Neural progenitor cell (in vitro differentiated cells): ENCODE data around the gene PNLIP. TPM values are rescaled to one million over a fixed set of nuclear protein-coding genes. Genes with fewer than 3 reads are reported as not detected.

ENCODE experiments used
- DNase-seq: peaks from one replicate; pipeline ENCODE4 v3.0.0-alpha.2; 2016; ENCODE audit warnings: low spot score
- H2AFZ ChIP-seq: fragments of 200-600 bp; sonication (generic); replicated peaks from 2 replicates; pipeline ENCODE4 v1.6.1; 2016; ENCODE audit warnings: antibody characterized with exemption
- H3F3A ChIP-seq: fragments of 200-600 bp; sonication (generic); 2 replicates; pipeline ENCODE4 v1.6.1; 2016; ENCODE audit warnings: antibody characterized with exemption, low read depth
- H3K27ac ChIP-seq: fragments of 200-600 bp; sonication (generic); 2 replicates; pipeline ENCODE4 v1.5.1; 2016; ENCODE audit warnings: mild to moderate bottlenecking
- H3K27me3 ChIP-seq: fragments of 200-600 bp; sonication (generic); 2 replicates; pipeline ENCODE4 v1.6.1; 2016; ENCODE audit warnings: mild to moderate bottlenecking, moderate library complexity
- H3K36me3 ChIP-seq: fragments of 200-600 bp; sonication (generic); 2 replicates; pipeline ENCODE4 v1.5.1; 2016
- H3K4me1 ChIP-seq: fragments of 200-600 bp; sonication (generic); 2 replicates; pipeline ENCODE4 v1.6.1; 2016; ENCODE audit warnings: mixed run types
- H3K4me2 ChIP-seq: fragments of 200-600 bp; sonication (generic); 2 replicates; pipeline ENCODE4 v1.6.1; 2016
- H3K4me3 ChIP-seq: fragments of 200-600 bp; sonication (generic); 2 replicates; pipeline ENCODE4 v1.5.1; 2016
- H3K79me2 ChIP-seq: fragments of 200-600 bp; sonication (generic); 2 replicates; pipeline ENCODE4 v1.6.1; 2016; ENCODE audit warnings: low read depth
- H3K9ac ChIP-seq: fragments of 200-600 bp; sonication (generic); 2 replicates; pipeline ENCODE4 v1.6.1; 2016
- H3K9me3 ChIP-seq: fragments of 200-600 bp; sonication (generic); 2 replicates; pipeline ENCODE4 v1.5.1; 2016; ENCODE audit warnings: low read depth
- H4K20me1 ChIP-seq: fragments of 200-600 bp; sonication (generic); 2 replicates; pipeline ENCODE4 v1.6.1; 2016; ENCODE audit warnings: low read depth
- H3K27ac Mint-ChIP-seq: 3 replicates; pipeline ENCODE4 v1.8.0; 2021; ENCODE audit warnings: mixed read lengths
- H3K27me3 Mint-ChIP-seq: 2 replicates; pipeline ENCODE4 v1.8.0; 2022; ENCODE audit warnings: low read depth, mild to moderate bottlenecking, inconsistent platforms, moderate library complexity, mixed read lengths; ENCODE audit not compliant: insufficient read depth
- H3K36me3 Mint-ChIP-seq: 3 replicates; pipeline ENCODE4 v1.8.0; 2021; ENCODE audit warnings: mixed read lengths
- H3K4me1 Mint-ChIP-seq: 3 replicates; pipeline ENCODE4 v1.8.0; 2021; ENCODE audit warnings: mixed read lengths
- H3K4me3 Mint-ChIP-seq: 3 replicates; pipeline ENCODE4 v1.8.0; 2021; ENCODE audit warnings: mild to moderate bottlenecking, moderate library complexity, mixed read lengths
- H3K9me3 Mint-ChIP-seq: 3 replicates; pipeline ENCODE4 v1.8.0; 2020; ENCODE audit warnings: mixed read lengths
- CTCF ChIP-seq: fragments of 200-600 bp; sonication (generic); IDR thresholded peaks from 2 replicates; pipeline ENCODE4 v1.5.1; 2017; ENCODE audit warnings: antibody characterized with exemption, mild to moderate bottlenecking
- EZH2 ChIP-seq: fragments of 200-600 bp; sonication (generic); IDR thresholded peaks from 2 replicates; pipeline ENCODE4 v1.6.1; 2017; ENCODE audit warnings: antibody characterized with exemption, mild to moderate bottlenecking, moderate library complexity
- EZH2phosphoT487 ChIP-seq: fragments of 200-600 bp; sonication (generic); IDR thresholded peaks from 2 replicates; pipeline ENCODE4 v1.6.1; 2017; ENCODE audit warnings: antibody characterized with exemption
- total RNA-seq: library from RNA; depleted of rRNA; stranded (reverse); fragments of >200 nt; gene quantifications from 2 replicates; pipeline ENCODE4 v1.2.3, GENCODE V29; 2015; ENCODE audit warnings: low replicate concordance

PNLIP gene
- total RNA-seq, 1 donor from 2014 or later: not detected

- H3K36me3 Mint-ChIP-seq: no peaks in the 10 kb centered on the region
- H3K27ac ChIP-seq: no peak within 1 kb of the TSS
- no peak within 1 kb of the TSS for H3K27ac Mint-ChIP-seq
- H3K9ac ChIP-seq: no peak within 1 kb of the TSS
- H3K4me3 ChIP-seq: no peak within 1 kb of the TSS
- no peaks in the 10 kb centered on the region for H3F3A ChIP-seq
- no peaks in the 10 kb centered on the region for H3K9me3 Mint-ChIP-seq
- H3K9me3 ChIP-seq: no peaks in the 10 kb centered on the region
- no peaks in the 10 kb centered on the region for H4K20me1 ChIP-seq
- H3K27me3 ChIP-seq: no peaks in the 10 kb centered on the region
- no peak within 1 kb of the TSS for H3K4me3 Mint-ChIP-seq
- DNase-seq: no peak
- TF ChIP-seq CTCF: no peak
- no peak for TF ChIP-seq EZH2phosphoT487
- no peak for TF ChIP-seq EZH2
- H3K79me2 ChIP-seq: no peaks in the 10 kb centered on the region
- no peak within 1 kb of the TSS for H3K4me2 ChIP-seq
- no peaks in the 10 kb centered on the region for H3K4me1 Mint-ChIP-seq
- H2AFZ ChIP-seq: no peak within 1 kb of the TSS
- H3K36me3 ChIP-seq: no peaks in the 10 kb centered on the region
- H3K4me1 ChIP-seq: no peaks in the 10 kb centered on the region
- peaks cover 4% of the 10 kb centered on the region for H3K27me3 Mint-ChIP-seq
Measured at GRCh38 chr10:116590590-116591444, 45.1 kb downstream of the PNLIP start, which contains the start of gene PNLIPRP1. Gene PNLIPRP1, plus strand, starts transcription at chr10:116590959. Its CDS starts 171 bp downstream, at chr10:116591130.

GRCh38 chr10:116593139-116593740, 47.5 kb downstream of the PNLIP start:
- Mint-ChIP-seq H3K27me3 (peaks cover 5% of the 10 kb centered on the region), H3K27ac (no peak overlapping the region)

GRCh38 chr10:116594525-116595035, 48.8 kb downstream of the PNLIP start:
- Histone ChIP-seq H3K9me3 (no peaks in the 10 kb centered on the region), H3K27me3 (no peaks in the 10 kb centered on the region), H3K4me1 (no peaks in the 10 kb centered on the region), H3K79me2 (no peaks in the 10 kb centered on the region), H3K4me3 (no peak overlapping the region), H3K27ac (no peak overlapping the region), H2AFZ (no peak overlapping the region), H3K36me3 (no peaks in the 10 kb centered on the region), H3K4me2 (no peak overlapping the region), H3K9ac (no peak overlapping the region), H4K20me1 (no peaks in the 10 kb centered on the region), H3F3A (no peaks in the 10 kb centered on the region)
- no peaks in the 10 kb centered on the region for H3K9me3 Mint-ChIP-seq
- TF ChIP-seq EZH2: no peak
- TF ChIP-seq EZH2phosphoT487: no peak
- TF ChIP-seq CTCF: no peak
- peaks cover 5% of the 10 kb centered on the region for H3K27me3 Mint-ChIP-seq
- H3K4me1 Mint-ChIP-seq: no peaks in the 10 kb centered on the region
- no peak overlapping the region for H3K27ac Mint-ChIP-seq
- no peaks in the 10 kb centered on the region for H3K36me3 Mint-ChIP-seq
- DNase-seq: no peak
- no peak overlapping the region for H3K4me3 Mint-ChIP-seq

More at GRCh38 chr10:116593139-116593740, 47.5 kb downstream of the PNLIP start:
- DNase-seq: no peak
- Histone ChIP-seq H3K4me3 (no peak overlapping the region), H3K27me3 (no peaks in the 10 kb centered on the region), H3K4me2 (no peak overlapping the region), H3K4me1 (no peaks in the 10 kb centered on the region), H3F3A (no peaks in the 10 kb centered on the region), H3K9me3 (no peaks in the 10 kb centered on the region), H2AFZ (no peak overlapping the region), H3K27ac (no peak overlapping the region), H3K79me2 (no peaks in the 10 kb centered on the region), H3K36me3 (no peaks in the 10 kb centered on the region), H3K9ac (no peak overlapping the region), H4K20me1 (no peaks in the 10 kb centered on the region)
- Mint-ChIP-seq H3K9me3 (no peaks in the 10 kb centered on the region), H3K36me3 (no peaks in the 10 kb centered on the region), H3K4me1 (no peaks in the 10 kb centered on the region), H3K4me3 (no peak overlapping the region)
- TF ChIP-seq EZH2phosphoT487: no peak
- no peak for TF ChIP-seq CTCF
- no peak for TF ChIP-seq EZH2
